HCT116 (cell line): ENCODE data around the gene BNC2. TPM values are rescaled to one million over a fixed set of nuclear protein-coding genes. Genes with fewer than 3 reads are reported as not detected.

Experiments used
- ATAC-seq: fragments of 200-7000 bp; cut with Tn5 transposase; 2 replicates; pipeline ENCODE4 v1.9.1; 2020; ENCODE audit warnings: mild to moderate bottlenecking, moderate library complexity
- BruUV-seq: library from RNA; stranded (reverse); fragments of 400-500 nt; replicated peaks from 2 replicates; lab custom pipeline; 2021; lab: Mats Ljungman, UMichigan
- CTCF ChIA-PET: fragments of 300-600 bp; sonication (Branson Sonifier 250); formaldehyde crosslinking; loops from one replicate; lab custom pipeline; 2021; ENCODE audit warnings: antibody characterized with exemption; lab: Charles Lee
- POLR2A ChIA-PET: fragments of 300-600, 350-600 bp; sonication (Branson Sonifier 250); formaldehyde crosslinking; loops from one replicate; lab custom pipeline; 2021; ENCODE audit warnings: antibody characterized with exemption; lab: Charles Lee
- RAD21 ChIA-PET, 2 experiments: fragments of 300-600 bp; sonication (Branson Sonifier 250); formaldehyde crosslinking; loops; one replicate each; lab custom pipeline; 2023; ENCODE audit warnings: low total read pairs in 2 of 2; ENCODE audit not compliant: uncharacterized antibody in 2 of 2, unreplicated experiment in 2 of 2, low non-redundant PET in 1 of 2; lab: Charles Lee
- DNase-seq: peaks from one replicate; pipeline ENCODE4 v3.0.0-alpha.2; 2010; ENCODE audit warnings: low read depth, low spot score
- H2AFZ ChIP-seq: fragments of 200-600 bp; shearing (Covaris generic), sonication (generic); 2 replicates; pipeline ENCODE4 v1.6.1; 2017; ENCODE audit warnings: low read depth, mixed run types, mixed read lengths, antibody characterized with exemption, low read length; ENCODE audit not compliant: poor library complexity, severe bottlenecking
- H3K27ac ChIP-seq: 2 replicates; pipeline ENCODE4 v1.5.1; 2012; ENCODE audit warnings: low read depth, low read length
- H3K27me3 ChIP-seq: fragments of 200-600 bp; sonication (generic); 2 replicates; pipeline ENCODE4 v1.6.1; 2016; ENCODE audit warnings: mixed run types, low read length, mixed read lengths; ENCODE audit not compliant: insufficient read depth
- H3K36me3 ChIP-seq, 2 experiments: fragments of 200-500 bp in 1 of 2; fragments of 200-600 bp in 1 of 2; sonication (Bioruptor generic) in 1 of 2; sonication (generic) in 1 of 2; 2 replicates each; pipeline versions ENCODE4 v1.5.1 to v1.6.1; 2014 to 2016; ENCODE audit warnings: low read length in 2 of 2, inconsistent platforms in 1 of 2, mixed read lengths in 1 of 2, mixed run types in 1 of 2; ENCODE audit not compliant: insufficient read depth in 2 of 2, control insufficient read depth in 1 of 2
- H3K4me1 ChIP-seq, 2 experiments: fragments of 200-600 bp in 1 of 2; sonication (generic) in 1 of 2; 2 replicates each; pipeline versions ENCODE4 v1.5.1 to v1.6.1; 2012 to 2017; ENCODE audit warnings: low read length in 2 of 2, inconsistent platforms in 1 of 2, mild to moderate bottlenecking in 1 of 2, mixed read lengths in 1 of 2, mixed run types in 1 of 2, moderate library complexity in 1 of 2; ENCODE audit not compliant: insufficient read depth in 2 of 2, control insufficient read depth in 1 of 2
- H3K4me2 ChIP-seq: fragments of 200-600 bp; sonication (generic); 2 replicates; pipeline ENCODE4 v1.6.1; 2017; ENCODE audit warnings: mixed run types, low read length, mixed read lengths
- H3K4me3 ChIP-seq, 2 experiments: fragments of 200-600 bp in 1 of 2; sonication (generic) in 1 of 2; replicated peaks in 1 of 2; 2 replicates each; pipeline ENCODE4 v1.5.1; 2011 to 2016; ENCODE audit warnings: low read length in 2 of 2, control low read depth in 1 of 2, low read depth in 1 of 2, mild to moderate bottlenecking in 1 of 2, mixed read lengths in 1 of 2, mixed run types in 1 of 2
- H3K79me2 ChIP-seq: fragments of 200-600 bp; sonication (generic); 2 replicates; pipeline ENCODE4 v1.6.1; 2017; ENCODE audit warnings: mild to moderate bottlenecking, mixed run types, low read length, moderate library complexity, mixed read lengths; ENCODE audit not compliant: insufficient read depth
- H3K9ac ChIP-seq: fragments of 200-600 bp; sonication (generic); 2 replicates; pipeline ENCODE4 v1.6.1; 2016; ENCODE audit warnings: low read length, mixed read lengths
- H3K9me2 ChIP-seq: fragments of 200-600 bp; sonication (generic), shearing (Covaris generic); 2 replicates; pipeline ENCODE4 v1.6.1; 2017; ENCODE audit warnings: mixed run types, mild to moderate bottlenecking, moderate library complexity; ENCODE audit not compliant: insufficient read depth
- H3K9me3 ChIP-seq, 2 experiments: fragments of 200-500 bp in 1 of 2; fragments of 200-600 bp in 1 of 2; sonication (Bioruptor generic) in 1 of 2; sonication (generic) in 1 of 2; 2 replicates each; pipeline ENCODE4 v1.6.1; 2014 to 2017; ENCODE audit warnings: low read length in 2 of 2, mixed read lengths in 2 of 2, inconsistent platforms in 1 of 2, low read depth in 1 of 2, mild to moderate bottlenecking in 1 of 2, mixed run types in 1 of 2, moderate library complexity in 1 of 2; ENCODE audit not compliant: control insufficient read depth in 1 of 2, insufficient read depth in 1 of 2
- H4K20me1 ChIP-seq: fragments of 200-600 bp; sonication (generic), shearing (Covaris generic); 2 replicates; pipeline ENCODE4 v1.6.1; 2017; ENCODE audit warnings: mixed run types, mild to moderate bottlenecking, moderate library complexity; ENCODE audit not compliant: insufficient read depth
- CEBPB ChIP-seq: IDR thresholded peaks from 2 replicates; pipeline ENCODE4 v1.6.1; 2012; ENCODE audit warnings: low read depth
- EZH2 ChIP-seq: fragments of 200-600 bp; sonication (generic); IDR thresholded peaks from 2 replicates; pipeline ENCODE4 v1.6.1; 2017; ENCODE audit warnings: antibody characterized with exemption, mixed run types
- POLR2AphosphoS5 ChIP-seq: IDR thresholded peaks from 2 replicates; pipeline ENCODE4 v1.6.1; 2011; ENCODE audit warnings: mild to moderate bottlenecking, low read depth, low read length, moderate library complexity
- YY1 ChIP-seq: IDR thresholded peaks from 2 replicates; pipeline ENCODE4 v1.6.1; 2011; ENCODE audit warnings: low read length, low read depth, moderate library complexity, mild to moderate bottlenecking; ENCODE audit not compliant: insufficient replicate concordance; ENCODE audit errors: extremely low read depth
- ZBTB33 ChIP-seq: IDR thresholded peaks from 2 replicates; pipeline ENCODE4 v1.6.1; 2011; ENCODE audit warnings: mild to moderate bottlenecking, low read length, moderate library complexity; ENCODE audit not compliant: insufficient replicate concordance; ENCODE audit errors: extremely low read depth
- ZNF274 ChIP-seq: fragments of 200-500 bp; sonication (Bioruptor generic); IDR thresholded peaks from 2 replicates; pipeline ENCODE4 v1.6.1; 2014; ENCODE audit warnings: mild to moderate bottlenecking, low read depth, low read length, inconsistent platforms
- intact Hi-C: fragments of 100-400 bp; cut with micrococcal nuclease; formaldehyde crosslinking; loops from 2 replicates; pipeline ENCODE4 v1.10.0; 2022
- total RNA-seq: library from RNA; stranded (reverse); gene quantifications from one replicate; pipeline ENCODE4 v1.2.1, GENCODE V29; 2021; ENCODE audit not compliant: unreplicated experiment

Gene BNC2
- total RNA-seq, 1 experiment from 2014 or later: 0.37 TPM

GRCh38 chr9:16709924-16710323 lies 160.5 kb downstream of the BNC2 start:
- ATAC-seq: no peak
- Histone ChIP-seq H4K20me1 (no peaks in the 10 kb centered on the region), H3K79me2 (no peaks in the 10 kb centered on the region), H3K27ac (no peak overlapping the region), H3K4me1 (no peaks in the 10 kb centered on the region), H3K9ac (no peak overlapping the region), H3K9me2 (no peaks in the 10 kb centered on the region)
- RAD21 ChIA-PET: no interaction called here
- no TSS peak for BruUV-seq
- TF ChIP-seq CEBPB: no peak
- no peak for TF ChIP-seq ZBTB33
- TF ChIP-seq YY1: no peak
- TF ChIP-seq POLR2AphosphoS5: no peak
- TF ChIP-seq EZH2: no peak
- TF ChIP-seq ZNF274: no peak
- TF ChIP-seq, all 23 proteins: peak for 0
- ChIA-PET POLR2A (no interaction called here), CTCF (no interaction called here)
- no peaks in the 10 kb centered on the region for H3K9me3 ChIP-seq
- intact Hi-C loops: loop anchor here (10.0 kb wide), 1 partner anchor 65 kb away; no protein-coding TSS in a partner anchor
- H3K27me3 ChIP-seq: no peaks in the 10 kb centered on the region
- H2AFZ ChIP-seq: no peak overlapping the region
- no peaks in the 10 kb centered on the region for H3K36me3 ChIP-seq
- no peak overlapping the region for H3K4me2 ChIP-seq
- no peak overlapping the region for H3K4me3 ChIP-seq
- no peak for DNase-seq
